Measurements from ENCODE around the gene AKAP11.

GRCh38 chr13:42312817-42313431, 41.0 kb downstream of the AKAP11 start:
- TF ChIP-seq POLR2A (IDR thresholded peaks at IDR 0.05; ENCODE audit: low read depth, low read length), result no peak
- TF ChIP-seq CTCF (conservative IDR thresholded peaks at IDR 0.05; ENCODE audit: low read depth, low read length), result no peak
- no peak for TF ChIP-seq RFX5 (IDR thresholded peaks at IDR 0.05; ENCODE audit: low read depth, low read length)

Measured in IMR-90 (cell line).